ENCODE data around the gene KRT14.
"Not testable (repeated sequence)": the region's sequence is repeated elsewhere in the genome, so short reads cannot be mapped to it uniquely, and the experiment has no call there.

DNA sequence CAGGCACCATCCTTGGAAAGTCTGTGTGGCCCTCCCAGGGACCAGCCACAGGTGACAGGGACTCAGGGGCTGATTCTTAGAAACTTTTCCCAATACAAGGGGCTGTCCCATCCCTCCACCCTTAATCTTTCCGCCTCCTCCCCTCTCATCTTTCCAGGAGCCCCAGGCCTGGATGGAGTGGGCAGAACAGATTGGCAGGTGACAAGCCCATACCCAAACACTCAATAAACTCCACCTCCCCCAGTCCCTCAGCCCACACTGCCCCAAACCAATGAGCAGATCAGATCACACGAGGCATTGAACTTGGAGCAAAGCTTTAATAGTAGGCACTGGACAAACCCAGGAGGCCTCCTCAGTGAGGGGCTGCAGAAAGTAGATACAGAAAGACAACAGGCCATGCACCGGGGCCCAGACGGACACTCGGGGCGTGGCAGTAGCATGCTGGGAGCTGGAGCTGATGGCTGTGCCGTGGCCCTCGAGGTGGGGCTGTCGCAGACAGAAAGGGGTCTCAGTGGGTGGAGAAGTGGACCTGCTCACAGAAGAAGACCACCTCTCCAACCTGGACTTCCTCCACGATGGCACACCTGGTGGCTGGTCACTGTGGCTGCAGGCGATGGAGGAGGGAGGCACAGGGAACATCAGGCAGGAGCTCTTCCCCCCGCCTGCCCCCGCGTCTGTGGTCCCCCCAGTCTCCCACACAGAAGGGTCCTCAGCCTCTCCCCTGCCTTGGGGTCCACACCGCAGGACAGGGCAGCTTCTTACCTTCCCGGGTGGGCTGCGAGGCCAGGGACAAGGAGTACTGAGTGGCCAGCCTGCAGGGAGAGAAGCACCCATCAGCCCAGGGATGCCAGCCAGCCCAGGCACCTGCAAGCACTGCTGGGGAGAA is 39.6 kb upstream of the KRT14 start:
- TF ChIP-seq, protein P1, sequence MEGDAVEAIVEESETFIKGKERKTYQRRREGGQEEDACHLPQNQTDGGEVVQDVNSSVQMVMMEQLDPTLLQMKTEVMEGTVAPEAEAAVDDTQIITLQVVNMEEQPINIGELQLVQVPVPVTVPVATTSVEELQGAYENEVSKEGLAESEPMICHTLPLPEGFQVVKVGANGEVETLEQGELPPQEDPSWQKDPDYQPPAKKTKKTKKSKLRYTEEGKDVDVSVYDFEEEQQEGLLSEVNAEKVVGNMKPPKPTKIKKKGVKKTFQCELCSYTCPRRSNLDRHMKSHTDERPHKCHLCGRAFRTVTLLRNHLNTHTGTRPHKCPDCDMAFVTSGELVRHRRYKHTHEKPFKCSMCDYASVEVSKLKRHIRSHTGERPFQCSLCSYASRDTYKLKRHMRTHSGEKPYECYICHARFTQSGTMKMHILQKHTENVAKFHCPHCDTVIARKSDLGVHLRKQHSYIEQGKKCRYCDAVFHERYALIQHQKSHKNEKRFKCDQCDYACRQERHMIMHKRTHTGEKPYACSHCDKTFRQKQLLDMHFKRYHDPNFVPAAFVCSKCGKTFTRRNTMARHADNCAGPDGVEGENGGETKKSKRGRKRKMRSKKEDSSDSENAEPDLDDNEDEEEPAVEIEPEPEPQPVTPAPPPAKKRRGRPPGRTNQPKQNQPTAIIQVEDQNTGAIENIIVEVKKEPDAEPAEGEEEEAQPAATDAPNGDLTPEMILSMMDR (IDR thresholded peaks at IDR 0.05; ENCODE audit: insufficient read depth, low read depth, low read length) = not testable (repeated sequence)
- TF ChIP-seq EZH2 (IDR thresholded peaks at IDR 0.05; ENCODE audit: insufficient read depth, low read length) = not testable (repeated sequence)

Measured in astrocyte (in vitro differentiated cells and primary cell).